Measurements from ENCODE around the gene CPNE6. TPM values are rescaled to one million over a fixed set of nuclear protein-coding genes. Genes with fewer than 3 reads are reported as not detected.
A peak's percentile ranks its signal among the peaks of the same experiment; 100 is the strongest.

CPNE6 gene
- total and polyA plus RNA-seq, 2 of the 13 experiments (the other 11 are each of a cell fraction or from before 2014, with no cell fraction given), result not detected

DNA sequence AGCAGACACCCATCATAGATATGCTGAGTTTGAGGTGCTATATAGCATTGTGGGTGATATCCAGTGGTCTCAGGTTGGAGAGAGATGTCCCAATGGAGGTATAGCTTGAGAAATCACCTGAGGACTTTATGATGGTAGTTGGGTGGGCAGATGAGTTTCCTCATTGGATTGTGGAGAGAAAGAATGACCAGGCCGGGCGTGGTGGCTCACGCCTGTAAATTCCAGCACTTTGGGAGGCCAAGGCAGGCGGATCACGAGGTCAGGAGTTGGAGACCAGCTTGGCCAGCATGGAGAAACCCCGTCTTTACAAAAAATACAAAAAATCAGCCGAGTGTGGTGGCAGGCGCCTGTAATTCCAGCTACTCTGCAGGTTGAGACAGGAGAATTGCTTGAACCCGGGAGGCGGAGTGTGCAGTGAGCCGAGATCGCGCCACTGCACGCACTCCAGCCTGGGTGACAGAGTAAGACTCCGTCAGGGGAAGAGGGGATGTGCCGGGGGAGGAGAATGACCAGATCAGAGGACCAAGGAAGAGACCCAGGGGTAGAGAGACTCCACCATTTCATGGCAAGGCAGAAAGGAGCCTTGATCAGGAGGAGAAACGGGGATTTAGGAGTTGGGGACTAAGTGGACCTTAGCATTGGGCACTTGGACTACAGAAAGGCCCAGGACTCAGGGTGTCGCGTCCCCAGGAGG is 22.0 kb downstream of the CPNE6 start (continued):
- TF ChIP-seq, protein P1, sequence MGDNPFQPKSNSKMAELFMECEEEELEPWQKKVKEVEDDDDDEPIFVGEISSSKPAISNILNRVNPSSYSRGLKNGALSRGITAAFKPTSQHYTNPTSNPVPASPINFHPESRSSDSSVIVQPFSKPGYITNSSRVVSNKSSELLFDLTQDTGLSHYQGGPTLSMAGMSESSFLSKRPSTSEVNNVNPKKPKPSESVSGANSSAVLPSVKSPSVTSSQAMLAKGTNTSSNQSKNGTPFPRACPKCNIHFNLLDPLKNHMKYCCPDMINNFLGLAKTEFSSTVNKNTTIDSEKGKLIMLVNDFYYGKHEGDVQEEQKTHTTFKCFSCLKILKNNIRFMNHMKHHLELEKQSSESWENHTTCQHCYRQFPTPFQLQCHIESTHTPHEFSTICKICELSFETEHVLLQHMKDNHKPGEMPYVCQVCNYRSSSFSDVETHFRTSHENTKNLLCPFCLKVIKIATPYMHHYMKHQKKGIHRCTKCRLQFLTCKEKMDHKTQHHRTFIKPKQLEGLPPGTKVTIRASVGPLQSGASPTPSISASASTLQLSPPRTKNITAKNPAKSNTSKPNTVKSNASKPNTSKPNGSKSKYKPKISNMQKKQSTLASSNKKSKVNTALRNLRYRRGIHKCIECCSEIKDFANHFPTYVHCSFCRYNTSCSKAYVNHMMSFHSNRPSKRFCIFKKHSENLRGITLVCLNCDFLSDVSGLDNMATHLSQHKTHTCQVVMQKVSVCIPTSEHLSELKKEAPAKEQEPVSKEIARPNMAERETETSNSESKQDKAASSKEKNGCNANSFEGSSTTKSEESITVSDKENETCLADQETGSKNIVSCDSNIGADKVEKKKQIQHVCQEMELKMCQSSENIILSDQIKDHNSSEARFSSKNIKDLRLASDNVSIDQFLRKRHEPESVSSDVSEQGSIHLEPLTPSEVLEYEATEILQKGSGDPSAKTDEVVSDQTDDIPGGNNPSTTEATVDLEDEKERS (CRISPR knock-in tag; IDR thresholded peaks at IDR 0.05), result no peak
- TF ChIP-seq ZFP36L2 (CRISPR knock-in tag; IDR thresholded peaks at IDR 0.05) (peak; percentile 56; the same call in 1 of the 2 replicates), JARID2 (CRISPR knock-in tag; IDR thresholded peaks at IDR 0.05; ENCODE audit: insufficient replicate concordance) (no peak), HDAC2 (CRISPR knock-in tag; IDR thresholded peaks at IDR 0.05) (no peak), DNMT3B (CRISPR knock-in tag; conservative IDR thresholded peaks at IDR 0.05) (peak; percentile 20; the same call in 1 of the 2 replicates), ZNF792 (CRISPR knock-in tag; IDR thresholded peaks at IDR 0.05) (no peak), MTA3 (CRISPR knock-in tag; IDR thresholded peaks at IDR 0.05) (0 out of 2 replicates have a peak, but pooled peaks have one; percentile 54)
- TF ChIP-seq, protein P2, sequence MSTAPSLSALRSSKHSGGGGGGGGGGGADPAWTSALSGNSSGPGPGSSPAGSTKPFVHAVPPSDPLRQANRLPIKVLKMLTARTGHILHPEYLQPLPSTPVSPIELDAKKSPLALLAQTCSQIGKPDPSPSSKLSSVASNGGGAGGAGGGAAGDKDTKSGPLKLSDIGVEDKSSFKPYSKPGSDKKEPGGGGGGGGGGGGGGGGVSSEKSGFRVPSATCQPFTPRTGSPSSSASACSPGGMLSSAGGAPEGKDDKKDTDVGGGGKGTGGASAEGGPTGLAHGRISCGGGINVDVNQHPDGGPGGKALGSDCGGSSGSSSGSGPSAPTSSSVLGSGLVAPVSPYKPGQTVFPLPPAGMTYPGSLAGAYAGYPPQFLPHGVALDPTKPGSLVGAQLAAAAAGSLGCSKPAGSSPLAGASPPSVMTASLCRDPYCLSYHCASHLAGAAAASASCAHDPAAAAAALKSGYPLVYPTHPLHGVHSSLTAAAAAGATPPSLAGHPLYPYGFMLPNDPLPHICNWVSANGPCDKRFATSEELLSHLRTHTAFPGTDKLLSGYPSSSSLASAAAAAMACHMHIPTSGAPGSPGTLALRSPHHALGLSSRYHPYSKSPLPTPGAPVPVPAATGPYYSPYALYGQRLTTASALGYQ (CRISPR knock-in tag; IDR thresholded peaks at IDR 0.05), result no peak
- TF ChIP-seq, protein P3, sequence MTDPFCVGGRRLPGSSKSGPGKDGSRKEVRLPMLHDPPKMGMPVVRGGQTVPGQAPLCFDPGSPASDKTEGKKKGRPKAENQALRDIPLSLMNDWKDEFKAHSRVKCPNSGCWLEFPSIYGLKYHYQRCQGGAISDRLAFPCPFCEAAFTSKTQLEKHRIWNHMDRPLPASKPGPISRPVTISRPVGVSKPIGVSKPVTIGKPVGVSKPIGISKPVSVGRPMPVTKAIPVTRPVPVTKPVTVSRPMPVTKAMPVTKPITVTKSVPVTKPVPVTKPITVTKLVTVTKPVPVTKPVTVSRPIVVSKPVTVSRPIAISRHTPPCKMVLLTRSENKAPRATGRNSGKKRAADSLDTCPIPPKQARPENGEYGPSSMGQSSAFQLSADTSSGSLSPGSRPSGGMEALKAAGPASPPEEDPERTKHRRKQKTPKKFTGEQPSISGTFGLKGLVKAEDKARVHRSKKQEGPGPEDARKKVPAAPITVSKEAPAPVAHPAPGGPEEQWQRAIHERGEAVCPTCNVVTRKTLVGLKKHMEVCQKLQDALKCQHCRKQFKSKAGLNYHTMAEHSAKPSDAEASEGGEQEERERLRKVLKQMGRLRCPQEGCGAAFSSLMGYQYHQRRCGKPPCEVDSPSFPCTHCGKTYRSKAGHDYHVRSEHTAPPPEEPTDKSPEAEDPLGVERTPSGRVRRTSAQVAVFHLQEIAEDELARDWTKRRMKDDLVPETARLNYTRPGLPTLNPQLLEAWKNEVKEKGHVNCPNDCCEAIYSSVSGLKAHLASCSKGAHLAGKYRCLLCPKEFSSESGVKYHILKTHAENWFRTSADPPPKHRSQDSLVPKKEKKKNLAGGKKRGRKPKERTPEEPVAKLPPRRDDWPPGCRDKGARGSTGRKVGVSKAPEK (CRISPR knock-in tag; IDR thresholded peaks at IDR 0.05; ENCODE audit: borderline replicate concordance), result no peak
- TF ChIP-seq, protein P4, sequence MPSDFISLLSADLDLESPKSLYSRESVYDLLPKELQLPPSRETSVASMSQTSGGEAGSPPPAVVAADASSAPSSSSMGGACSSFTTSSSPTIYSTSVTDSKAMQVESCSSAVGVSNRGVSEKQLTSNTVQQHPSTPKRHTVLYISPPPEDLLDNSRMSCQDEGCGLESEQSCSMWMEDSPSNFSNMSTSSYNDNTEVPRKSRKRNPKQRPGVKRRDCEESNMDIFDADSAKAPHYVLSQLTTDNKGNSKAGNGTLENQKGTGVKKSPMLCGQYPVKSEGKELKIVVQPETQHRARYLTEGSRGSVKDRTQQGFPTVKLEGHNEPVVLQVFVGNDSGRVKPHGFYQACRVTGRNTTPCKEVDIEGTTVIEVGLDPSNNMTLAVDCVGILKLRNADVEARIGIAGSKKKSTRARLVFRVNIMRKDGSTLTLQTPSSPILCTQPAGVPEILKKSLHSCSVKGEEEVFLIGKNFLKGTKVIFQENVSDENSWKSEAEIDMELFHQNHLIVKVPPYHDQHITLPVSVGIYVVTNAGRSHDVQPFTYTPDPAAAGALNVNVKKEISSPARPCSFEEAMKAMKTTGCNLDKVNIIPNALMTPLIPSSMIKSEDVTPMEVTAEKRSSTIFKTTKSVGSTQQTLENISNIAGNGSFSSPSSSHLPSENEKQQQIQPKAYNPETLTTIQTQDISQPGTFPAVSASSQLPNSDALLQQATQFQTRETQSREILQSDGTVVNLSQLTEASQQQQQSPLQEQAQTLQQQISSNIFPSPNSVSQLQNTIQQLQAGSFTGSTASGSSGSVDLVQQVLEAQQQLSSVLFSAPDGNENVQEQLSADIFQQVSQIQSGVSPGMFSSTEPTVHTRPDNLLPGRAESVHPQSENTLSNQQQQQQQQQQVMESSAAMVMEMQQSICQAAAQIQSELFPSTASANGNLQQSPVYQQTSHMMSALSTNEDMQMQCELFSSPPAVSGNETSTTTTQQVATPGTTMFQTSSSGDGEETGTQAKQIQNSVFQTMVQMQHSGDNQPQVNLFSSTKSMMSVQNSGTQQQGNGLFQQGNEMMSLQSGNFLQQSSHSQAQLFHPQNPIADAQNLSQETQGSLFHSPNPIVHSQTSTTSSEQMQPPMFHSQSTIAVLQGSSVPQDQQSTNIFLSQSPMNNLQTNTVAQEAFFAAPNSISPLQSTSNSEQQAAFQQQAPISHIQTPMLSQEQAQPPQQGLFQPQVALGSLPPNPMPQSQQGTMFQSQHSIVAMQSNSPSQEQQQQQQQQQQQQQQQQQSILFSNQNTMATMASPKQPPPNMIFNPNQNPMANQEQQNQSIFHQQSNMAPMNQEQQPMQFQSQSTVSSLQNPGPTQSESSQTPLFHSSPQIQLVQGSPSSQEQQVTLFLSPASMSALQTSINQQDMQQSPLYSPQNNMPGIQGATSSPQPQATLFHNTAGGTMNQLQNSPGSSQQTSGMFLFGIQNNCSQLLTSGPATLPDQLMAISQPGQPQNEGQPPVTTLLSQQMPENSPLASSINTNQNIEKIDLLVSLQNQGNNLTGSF (CRISPR knock-in tag; IDR thresholded peaks at IDR 0.05), result no peak
- TF ChIP-seq, protein P5, sequence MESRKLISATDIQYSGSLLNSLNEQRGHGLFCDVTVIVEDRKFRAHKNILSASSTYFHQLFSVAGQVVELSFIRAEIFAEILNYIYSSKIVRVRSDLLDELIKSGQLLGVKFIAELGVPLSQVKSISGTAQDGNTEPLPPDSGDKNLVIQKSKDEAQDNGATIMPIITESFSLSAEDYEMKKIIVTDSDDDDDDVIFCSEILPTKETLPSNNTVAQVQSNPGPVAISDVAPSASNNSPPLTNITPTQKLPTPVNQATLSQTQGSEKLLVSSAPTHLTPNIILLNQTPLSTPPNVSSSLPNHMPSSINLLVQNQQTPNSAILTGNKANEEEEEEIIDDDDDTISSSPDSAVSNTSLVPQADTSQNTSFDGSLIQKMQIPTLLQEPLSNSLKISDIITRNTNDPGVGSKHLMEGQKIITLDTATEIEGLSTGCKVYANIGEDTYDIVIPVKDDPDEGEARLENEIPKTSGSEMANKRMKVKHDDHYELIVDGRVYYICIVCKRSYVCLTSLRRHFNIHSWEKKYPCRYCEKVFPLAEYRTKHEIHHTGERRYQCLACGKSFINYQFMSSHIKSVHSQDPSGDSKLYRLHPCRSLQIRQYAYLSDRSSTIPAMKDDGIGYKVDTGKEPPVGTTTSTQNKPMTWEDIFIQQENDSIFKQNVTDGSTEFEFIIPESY (CRISPR knock-in tag; IDR thresholded peaks at IDR 0.05), result peak; percentile 72; the same call in 1 of the 2 replicates

Measured in HepG2 (cell line).